ENCODE results near the gene CDH4. TPM values are rescaled to one million over a fixed set of nuclear protein-coding genes. Genes with fewer than 3 reads are reported as not detected.

Gene CDH4
- 4.8 TPM for total RNA-seq

GRCh38 chr20:61251529-61252393, at the start of gene CDH4:
CDH4 (plus strand) TSS chr20:61252261.

All from metanephros (tissue), 1 donor.